GM15510 (cell line): ENCODE data around the gene TRIM2.

ENCODE experiments used
- POLR2A ChIP-seq: IDR thresholded peaks from 3 replicates; pipeline ENCODE4 v1.6.1; 2011; ENCODE audit warnings: borderline replicate concordance; ENCODE audit not compliant: insufficient read length; ENCODE audit errors: extremely low read depth

TRIM2 gene

GRCh38 chr4:153270361-153270760 lies 66.1 kb downstream of the TRIM2 start:
- TF ChIP-seq POLR2A: no peak

GRCh38 chr4:153271820-153272219 lies 67.6 kb downstream of the TRIM2 start:
- no peak for TF ChIP-seq POLR2A

- no peak for TF ChIP-seq POLR2A
These were observed 69.5 kb downstream of the TRIM2 start for GRCh38 chr4:153273751-153274150.

- no peak for TF ChIP-seq POLR2A
These were observed 70.7 kb downstream of the TRIM2 start for GRCh38 chr4:153274967-153275366.

GRCh38 chr4:153275380-153276276 lies 71.4 kb downstream of the TRIM2 start:
- TF ChIP-seq POLR2A: no peak

- TF ChIP-seq POLR2A: no peak
These were observed 72.7 kb downstream of the TRIM2 start for GRCh38 chr4:153276971-153277370.

- TF ChIP-seq POLR2A: no peak
These were observed 77.2 kb downstream of the TRIM2 start for GRCh38 chr4:153281476-153281875.

GRCh38 chr4:153282023-153282422 lies 77.8 kb downstream of the TRIM2 start:
- no peak for TF ChIP-seq POLR2A

- TF ChIP-seq POLR2A: no peak
These were observed 79.0 kb downstream of the TRIM2 start for GRCh38 chr4:153283260-153283659.

- no peak for TF ChIP-seq POLR2A
These were observed 85.9 kb downstream of the TRIM2 start for GRCh38 chr4:153290134-153290533.

GRCh38 chr4:153291562-153291961 lies 87.3 kb downstream of the TRIM2 start:
- no peak for TF ChIP-seq POLR2A

GRCh38 chr4:153292897-153293741 lies 88.9 kb downstream of the TRIM2 start:
- no peak for TF ChIP-seq POLR2A

- TF ChIP-seq POLR2A: no peak
These were observed 89.5 kb downstream of the TRIM2 start for GRCh38 chr4:153293742-153294057.

- TF ChIP-seq POLR2A: no peak
These were observed 90.4 kb downstream of the TRIM2 start for GRCh38 chr4:153294631-153295030.

- no peak for TF ChIP-seq POLR2A
These were observed 91.0 kb downstream of the TRIM2 start for GRCh38 chr4:153295131-153295755.
